Panc1 (cell line): ENCODE measurements around the gene EXOC6B. TPM values are rescaled to one million over a fixed set of nuclear protein-coding genes. Genes with fewer than 3 reads are reported as not detected.

Experiments used
- ATAC-seq: fragments of 200-7000 bp; cut with Tn5 transposase; 2 replicates; pipeline ENCODE4 v1.9.1; 2020; ENCODE audit warnings: mild to moderate bottlenecking, moderate library complexity
- BruUV-seq: library from RNA; stranded (reverse); fragments of 400-500 nt; replicated peaks from 2 replicates; lab custom pipeline; 2021; lab: Mats Ljungman, UMichigan
- CTCF ChIA-PET: fragments of 300-600 bp; sonication (Branson Sonifier 250); formaldehyde crosslinking; loops from one replicate; lab custom pipeline; 2022; ENCODE audit warnings: antibody characterized with exemption; lab: Charles Lee
- POLR2A ChIA-PET: fragments of 300-600 bp; sonication (Branson Sonifier 250); formaldehyde crosslinking; loops from one replicate; lab custom pipeline; 2022; ENCODE audit warnings: antibody characterized with exemption; lab: Charles Lee
- DNase-seq: peaks from one replicate; pipeline ENCODE4 v3.0.0-alpha.2; 2010; ENCODE audit warnings: low read depth, low spot score
- H3K27ac ChIP-seq: 2 replicates; pipeline ENCODE4 v1.5.1; 2011; ENCODE audit warnings: mild to moderate bottlenecking, low read length, inconsistent platforms
- H3K27me3 ChIP-seq: fragments of 200-500 bp; sonication (Bioruptor generic); 2 replicates; pipeline ENCODE4 v1.6.0; 2014; ENCODE audit warnings: low read length, inconsistent platforms; ENCODE audit not compliant: control insufficient read depth, insufficient read depth
- H3K36me3 ChIP-seq: fragments of 200-500 bp; sonication (Bioruptor generic); 2 replicates; pipeline ENCODE4 v1.5.1; 2014; ENCODE audit warnings: inconsistent platforms, mild to moderate bottlenecking, low read length, moderate library complexity; ENCODE audit not compliant: control insufficient read depth, insufficient read depth
- H3K4me1 ChIP-seq: 2 replicates; pipeline ENCODE4 v1.5.1; 2011; ENCODE audit warnings: inconsistent platforms, mild to moderate bottlenecking, low read length, moderate library complexity; ENCODE audit not compliant: control insufficient read depth, insufficient read depth
- H3K4me3 ChIP-seq, 2 experiments: 2 replicates each; pipeline ENCODE4 v1.5.1; 2011 to 2012; ENCODE audit warnings: low read depth in 2 of 2, low read length in 2 of 2, mild to moderate bottlenecking in 2 of 2, inconsistent platforms in 1 of 2, moderate library complexity in 1 of 2
- H3K9me3 ChIP-seq: fragments of 200-500 bp; sonication (Bioruptor generic); 2 replicates; pipeline ENCODE4 v1.5.1; 2014; ENCODE audit warnings: low read depth, mild to moderate bottlenecking, inconsistent platforms, low read length, moderate library complexity; ENCODE audit not compliant: control insufficient read depth, insufficient read depth
- POLR2AphosphoS5 ChIP-seq: IDR thresholded peaks from 2 replicates; pipeline ENCODE4 v1.6.1; 2012; ENCODE audit warnings: mild to moderate bottlenecking, low read depth, low read length, moderate library complexity
- SIN3A ChIP-seq: IDR thresholded peaks from 2 replicates; pipeline ENCODE4 v1.6.1; 2012; ENCODE audit warnings: low read depth, mild to moderate bottlenecking, low read length, moderate library complexity, borderline replicate concordance; ENCODE audit not compliant: insufficient read depth
- TCF7L2 ChIP-seq: IDR thresholded peaks from 2 replicates; pipeline ENCODE4 v1.6.1; 2011; ENCODE audit warnings: mild to moderate bottlenecking, low read depth, low read length, inconsistent platforms
- in situ Hi-C: cut with HindIII; loops from 2 replicates; pipeline ENCODE4 v1.10.0; 2016; ENCODE audit warnings: low sequenced_read_pairs, low pct_unique_long_range_greater_than_20kb
- intact Hi-C: fragments of 100-400 bp; cut with micrococcal nuclease; formaldehyde crosslinking; loops from one replicate; pipeline ENCODE4 v1.10.0; 2022; ENCODE audit not compliant: unreplicated experiment
- total RNA-seq: library from RNA; stranded (reverse); gene quantifications from one replicate; pipeline ENCODE4 v1.2.1, GENCODE V29; 2021; ENCODE audit not compliant: unreplicated experiment
- TF ChIP-seq, protein P1 (sequence below), 2 experiments: IDR thresholded peaks; 2 replicates each; pipeline ENCODE4 v1.6.1; 2011 to 2012; ENCODE audit warnings: low read depth in 2 of 2, control low read depth in 1 of 2, low read length in 1 of 2, mild to moderate bottlenecking in 1 of 2, moderate library complexity in 1 of 2; ENCODE audit not compliant: insufficient read depth in 1 of 2
- TF ChIP-seq, protein P2 (sequence below): fragments of 450-650 bp; IDR thresholded peaks from 2 replicates; pipeline ENCODE4 v1.5.1; 2017; ENCODE audit warnings: mild to moderate bottlenecking

EXOC6B gene
- total RNA-seq, 1 experiment from 2014 or later, result 23.2 TPM

DNA sequence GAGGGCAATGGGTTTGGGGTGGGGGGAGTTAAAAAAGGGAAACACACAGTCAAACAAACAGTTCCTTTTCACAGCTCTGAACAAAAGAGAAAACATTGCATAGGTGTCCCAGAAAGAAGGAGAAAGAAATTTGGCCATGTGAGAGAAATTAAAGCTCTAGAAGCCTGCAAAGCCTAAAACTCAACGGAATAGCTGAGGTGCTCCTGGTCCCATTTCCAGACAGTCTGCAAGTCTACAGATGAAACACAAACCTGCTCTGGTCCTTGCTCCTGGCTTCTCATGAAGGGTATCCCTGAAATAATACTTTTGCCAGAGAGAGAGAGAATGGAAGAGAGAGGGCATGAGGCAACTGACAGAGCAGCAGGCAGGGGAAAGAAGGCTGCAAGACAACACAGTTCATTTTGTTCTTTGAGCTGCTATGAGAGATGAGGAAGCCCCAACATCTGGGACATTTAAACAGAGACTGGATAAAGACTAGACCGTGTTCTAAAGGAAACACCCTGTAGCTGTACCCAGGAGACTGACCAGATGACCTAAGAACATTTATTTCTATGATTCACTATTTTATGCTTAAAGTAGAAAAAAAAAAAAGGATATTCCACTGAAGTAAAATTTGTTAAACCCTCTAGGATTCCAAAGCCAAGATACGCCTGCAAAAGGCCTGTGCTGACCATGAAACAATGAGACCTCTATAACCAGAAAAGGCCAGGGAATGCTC lies 620.9 kb downstream of the EXOC6B start:
- CTCF ChIA-PET, result no interaction called here
- TF ChIP-seq POLR2AphosphoS5 (no peak), TCF7L2 (no peak), SIN3A (no peak)
- TF ChIP-seq, protein P1, sequence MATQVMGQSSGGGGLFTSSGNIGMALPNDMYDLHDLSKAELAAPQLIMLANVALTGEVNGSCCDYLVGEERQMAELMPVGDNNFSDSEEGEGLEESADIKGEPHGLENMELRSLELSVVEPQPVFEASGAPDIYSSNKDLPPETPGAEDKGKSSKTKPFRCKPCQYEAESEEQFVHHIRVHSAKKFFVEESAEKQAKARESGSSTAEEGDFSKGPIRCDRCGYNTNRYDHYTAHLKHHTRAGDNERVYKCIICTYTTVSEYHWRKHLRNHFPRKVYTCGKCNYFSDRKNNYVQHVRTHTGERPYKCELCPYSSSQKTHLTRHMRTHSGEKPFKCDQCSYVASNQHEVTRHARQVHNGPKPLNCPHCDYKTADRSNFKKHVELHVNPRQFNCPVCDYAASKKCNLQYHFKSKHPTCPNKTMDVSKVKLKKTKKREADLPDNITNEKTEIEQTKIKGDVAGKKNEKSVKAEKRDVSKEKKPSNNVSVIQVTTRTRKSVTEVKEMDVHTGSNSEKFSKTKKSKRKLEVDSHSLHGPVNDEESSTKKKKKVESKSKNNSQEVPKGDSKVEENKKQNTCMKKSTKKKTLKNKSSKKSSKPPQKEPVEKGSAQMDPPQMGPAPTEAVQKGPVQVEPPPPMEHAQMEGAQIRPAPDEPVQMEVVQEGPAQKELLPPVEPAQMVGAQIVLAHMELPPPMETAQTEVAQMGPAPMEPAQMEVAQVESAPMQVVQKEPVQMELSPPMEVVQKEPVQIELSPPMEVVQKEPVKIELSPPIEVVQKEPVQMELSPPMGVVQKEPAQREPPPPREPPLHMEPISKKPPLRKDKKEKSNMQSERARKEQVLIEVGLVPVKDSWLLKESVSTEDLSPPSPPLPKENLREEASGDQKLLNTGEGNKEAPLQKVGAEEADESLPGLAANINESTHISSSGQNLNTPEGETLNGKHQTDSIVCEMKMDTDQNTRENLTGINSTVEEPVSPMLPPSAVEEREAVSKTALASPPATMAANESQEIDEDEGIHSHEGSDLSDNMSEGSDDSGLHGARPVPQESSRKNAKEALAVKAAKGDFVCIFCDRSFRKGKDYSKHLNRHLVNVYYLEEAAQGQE (IDR thresholded peaks at IDR 0.05; ENCODE audit: insufficient read depth in 1 of 2, low read depth in 2 of 2, low read length in 1 of 2), result no peak
- TF ChIP-seq, protein P2, sequence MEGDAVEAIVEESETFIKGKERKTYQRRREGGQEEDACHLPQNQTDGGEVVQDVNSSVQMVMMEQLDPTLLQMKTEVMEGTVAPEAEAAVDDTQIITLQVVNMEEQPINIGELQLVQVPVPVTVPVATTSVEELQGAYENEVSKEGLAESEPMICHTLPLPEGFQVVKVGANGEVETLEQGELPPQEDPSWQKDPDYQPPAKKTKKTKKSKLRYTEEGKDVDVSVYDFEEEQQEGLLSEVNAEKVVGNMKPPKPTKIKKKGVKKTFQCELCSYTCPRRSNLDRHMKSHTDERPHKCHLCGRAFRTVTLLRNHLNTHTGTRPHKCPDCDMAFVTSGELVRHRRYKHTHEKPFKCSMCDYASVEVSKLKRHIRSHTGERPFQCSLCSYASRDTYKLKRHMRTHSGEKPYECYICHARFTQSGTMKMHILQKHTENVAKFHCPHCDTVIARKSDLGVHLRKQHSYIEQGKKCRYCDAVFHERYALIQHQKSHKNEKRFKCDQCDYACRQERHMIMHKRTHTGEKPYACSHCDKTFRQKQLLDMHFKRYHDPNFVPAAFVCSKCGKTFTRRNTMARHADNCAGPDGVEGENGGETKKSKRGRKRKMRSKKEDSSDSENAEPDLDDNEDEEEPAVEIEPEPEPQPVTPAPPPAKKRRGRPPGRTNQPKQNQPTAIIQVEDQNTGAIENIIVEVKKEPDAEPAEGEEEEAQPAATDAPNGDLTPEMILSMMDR, result no peak
- no peaks in the 10 kb centered on the region for H3K27me3 ChIP-seq
- no peak overlapping the region for H3K4me3 ChIP-seq
- H3K4me1 ChIP-seq, result no peaks in the 10 kb centered on the region
- H3K36me3 ChIP-seq, result no peaks in the 10 kb centered on the region
- no peak for ATAC-seq
- no peaks in the 10 kb centered on the region for H3K9me3 ChIP-seq
- in situ Hi-C loops (no loop called here), intact Hi-C loops (no loop called here)
- POLR2A ChIA-PET, result no interaction called here
- H3K27ac ChIP-seq, result no peak overlapping the region
- no TSS peak for BruUV-seq
- DNase-seq, result no peak

DNA sequence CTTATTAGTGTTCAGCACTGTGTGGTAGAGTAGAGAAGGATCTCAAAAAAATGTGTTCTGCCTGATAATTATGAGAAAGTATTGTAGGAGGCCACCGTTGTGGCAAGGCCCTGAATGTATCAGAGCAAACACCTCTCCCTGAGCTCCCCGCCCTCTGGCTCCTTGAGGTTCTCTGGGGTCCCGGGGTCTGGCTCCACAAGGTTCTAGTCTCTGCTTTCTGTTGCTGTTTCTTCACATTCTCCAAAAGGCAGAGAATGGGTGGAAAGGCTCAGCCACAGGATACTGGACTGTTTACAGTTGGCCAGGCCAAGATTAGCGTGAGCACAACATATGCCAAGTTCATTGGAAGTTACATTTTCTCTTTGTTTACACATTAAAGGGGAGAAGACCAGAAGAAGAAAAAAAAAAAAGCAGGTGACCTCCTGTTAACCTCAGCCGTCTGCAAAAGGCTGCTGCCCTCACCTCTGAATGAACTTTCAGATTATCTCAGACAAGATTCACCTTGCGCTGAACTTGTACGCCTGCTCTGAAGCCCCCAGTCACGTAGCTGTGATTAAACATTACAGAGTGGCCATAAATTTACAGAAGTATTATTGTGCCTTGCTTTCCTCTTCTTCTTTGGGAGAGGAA lies 621.6 kb downstream of the EXOC6B start:
- ChIA-PET CTCF (no interaction called here), POLR2A (no interaction called here)
- no peaks in the 10 kb centered on the region for H3K4me1 ChIP-seq
- no TSS peak for BruUV-seq
- H3K4me3 ChIP-seq, result no peak overlapping the region
- H3K36me3 ChIP-seq, result no peaks in the 10 kb centered on the region
- intact Hi-C loops, result no loop called here
- no peaks in the 10 kb centered on the region for H3K9me3 ChIP-seq
- in situ Hi-C loops, result no loop called here
- no peak for DNase-seq
- TF ChIP-seq, protein P1 (IDR thresholded peaks at IDR 0.05; ENCODE audit: insufficient read depth in 1 of 2, low read depth in 2 of 2, low read length in 1 of 2), result no peak
- TF ChIP-seq, protein P2, result no peak
- TF ChIP-seq TCF7L2, result no peak
- no peak for TF ChIP-seq POLR2AphosphoS5
- no peak for TF ChIP-seq SIN3A
- H3K27ac ChIP-seq, result no peak overlapping the region
- ATAC-seq, result no peak
- H3K27me3 ChIP-seq, result no peaks in the 10 kb centered on the region
